Uterus (tissue), 4 donors: ENCODE results near the gene PCBD1. TPM values are rescaled to one million over a fixed set of nuclear protein-coding genes. Genes with fewer than 3 reads are reported as not detected.

ENCODE experiments used
- DNase-seq, 2 donors: peaks; one replicate each; pipeline ENCODE4 v3.0.0-alpha.2; 2019 to 2020
- H3K27ac ChIP-seq, 2 donors: fragments of 200-600 bp; sonication (generic); 1 replicate in 1 of 2; 2 replicates in 1 of 2; pipeline ENCODE4 v1.5.1; 2016 to 2018
- H3K27me3 ChIP-seq, 2 donors: fragments of 200-600 bp; sonication (generic); one replicate each; pipeline ENCODE4 v1.5.1; 2018 to 2019; ENCODE audit warnings: control low read depth in 1 of 2
- H3K36me3 ChIP-seq, 2 donors: fragments of 200-600 bp; sonication (generic); one replicate each; pipeline ENCODE4 v1.5.1; 2019; ENCODE audit warnings: control low read depth in 1 of 2
- H3K4me1 ChIP-seq, 2 donors: fragments of 200-600 bp; sonication (generic); one replicate each; pipeline ENCODE4 v1.5.1; 2018 to 2019; ENCODE audit warnings: control low read depth in 1 of 2
- H3K4me3 ChIP-seq, 2 donors: fragments of 200-600 bp; sonication (generic); 1 replicate in 1 of 2; 2 replicates in 1 of 2; pipeline ENCODE4 v1.5.1; 2018 to 2019; ENCODE audit warnings: mild to moderate bottlenecking in 1 of 2
- H3K9me3 ChIP-seq, 2 donors: fragments of 200-600 bp; sonication (generic); one replicate each; pipeline ENCODE4 v1.5.1; 2019; ENCODE audit warnings: control low read depth in 1 of 2
- POLR2A ChIP-seq, 2 donors: fragments of 450-650 bp; IDR thresholded peaks; one replicate each; pipeline ENCODE4 v1.6.1; 2016; ENCODE audit warnings: antibody characterized with exemption in 2 of 2, mild to moderate bottlenecking in 1 of 2, moderate library complexity in 1 of 2
- intact Hi-C: fragments of 100-400 bp; cut with DNase I; formaldehyde crosslinking; loops from one replicate; pipeline ENCODE4 v1.15.1; 2023; ENCODE audit warnings: low total_unique reads
- total RNA-seq, 4 donors: library from RNA; depleted of rRNA in 3 of 4; stranded (reverse); fragments of >200 nt in 3 of 4; gene quantifications; one replicate each; pipeline versions ENCODE4 v1.1.0 to v1.2.4, GENCODE V29; 2014 to 2023
- TF ChIP-seq, protein P1 (sequence below), 4 experiments: fragments of 200-600 bp in 2 of 4; fragments of 450-650 bp in 2 of 4; sonication (generic) in 2 of 4; IDR thresholded peaks; one replicate each; pipeline ENCODE4 v1.5.1; 2016 to 2019; ENCODE audit warnings: antibody characterized with exemption in 4 of 4, mild to moderate bottlenecking in 2 of 4, moderate library complexity in 1 of 4
- donor health status: DM: yes; HTN: yes; CAD: no.

Gene PCBD1
- total RNA-seq, 4 donors from 2014 or later: 18.4 to 52.8 (median 27.9) TPM

DNA sequence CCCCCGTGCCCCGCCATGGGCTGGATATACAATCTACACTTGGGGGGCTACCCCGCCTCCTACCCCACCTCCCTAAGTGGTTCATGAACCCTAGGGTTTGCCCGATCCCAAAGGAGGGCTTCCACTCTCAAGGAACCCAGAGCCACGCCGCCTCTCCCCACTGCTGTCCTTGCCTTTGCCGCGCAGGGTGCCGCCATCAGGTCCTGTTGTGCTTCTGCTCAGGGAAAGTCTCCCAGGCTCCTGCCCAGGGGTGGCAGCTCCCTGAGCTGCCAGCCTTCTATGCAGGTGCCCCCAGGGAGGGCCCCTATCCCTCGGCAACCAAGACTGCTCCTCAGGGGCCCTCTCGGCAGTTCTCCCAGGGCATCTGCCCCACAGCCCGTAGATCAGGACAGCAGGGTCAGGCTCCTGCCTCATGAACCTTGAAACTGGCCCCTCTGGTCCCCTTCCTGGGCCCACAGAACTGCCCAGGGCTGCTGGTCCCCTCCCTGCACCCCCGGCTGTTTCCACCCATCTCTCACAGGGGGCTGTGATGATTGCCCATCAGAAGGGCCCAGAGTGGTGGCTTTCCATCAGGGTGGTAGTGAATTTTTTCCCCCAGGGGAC, 13.0 kb upstream of the PCBD1 start:
- Histone ChIP-seq H3K27ac (no peak overlapping the region), H3K4me3 (no peak overlapping the region), H3K36me3 (no peaks in the 10 kb centered on the region), H3K9me3 (no peaks in the 10 kb centered on the region), H3K27me3 (no peaks in the 10 kb centered on the region), H3K4me1 (no peaks in the 10 kb centered on the region)
- intact Hi-C loops: no loop called here
- no peak for TF ChIP-seq POLR2A (IDR thresholded peaks at IDR 0.05)
- TF ChIP-seq, protein P1, sequence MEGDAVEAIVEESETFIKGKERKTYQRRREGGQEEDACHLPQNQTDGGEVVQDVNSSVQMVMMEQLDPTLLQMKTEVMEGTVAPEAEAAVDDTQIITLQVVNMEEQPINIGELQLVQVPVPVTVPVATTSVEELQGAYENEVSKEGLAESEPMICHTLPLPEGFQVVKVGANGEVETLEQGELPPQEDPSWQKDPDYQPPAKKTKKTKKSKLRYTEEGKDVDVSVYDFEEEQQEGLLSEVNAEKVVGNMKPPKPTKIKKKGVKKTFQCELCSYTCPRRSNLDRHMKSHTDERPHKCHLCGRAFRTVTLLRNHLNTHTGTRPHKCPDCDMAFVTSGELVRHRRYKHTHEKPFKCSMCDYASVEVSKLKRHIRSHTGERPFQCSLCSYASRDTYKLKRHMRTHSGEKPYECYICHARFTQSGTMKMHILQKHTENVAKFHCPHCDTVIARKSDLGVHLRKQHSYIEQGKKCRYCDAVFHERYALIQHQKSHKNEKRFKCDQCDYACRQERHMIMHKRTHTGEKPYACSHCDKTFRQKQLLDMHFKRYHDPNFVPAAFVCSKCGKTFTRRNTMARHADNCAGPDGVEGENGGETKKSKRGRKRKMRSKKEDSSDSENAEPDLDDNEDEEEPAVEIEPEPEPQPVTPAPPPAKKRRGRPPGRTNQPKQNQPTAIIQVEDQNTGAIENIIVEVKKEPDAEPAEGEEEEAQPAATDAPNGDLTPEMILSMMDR (IDR thresholded peaks at IDR 0.05): no peak
- DNase-seq: no peak

- Histone ChIP-seq H3K4me1 (no peaks in the 10 kb centered on the region), H3K27ac (no peak overlapping the region), H3K9me3 (no peaks in the 10 kb centered on the region), H3K4me3 (no peak overlapping the region), H3K36me3 (no peaks in the 10 kb centered on the region), H3K27me3 (no peaks in the 10 kb centered on the region)
- no peak for TF ChIP-seq POLR2A (IDR thresholded peaks at IDR 0.05)
- TF ChIP-seq, protein P1 (IDR thresholded peaks at IDR 0.05): no peak
- no peak for DNase-seq
- intact Hi-C loops: no loop called here
Measured at GRCh38 chr10:70899096-70899495, 10.7 kb upstream of the PCBD1 start.

DNA sequence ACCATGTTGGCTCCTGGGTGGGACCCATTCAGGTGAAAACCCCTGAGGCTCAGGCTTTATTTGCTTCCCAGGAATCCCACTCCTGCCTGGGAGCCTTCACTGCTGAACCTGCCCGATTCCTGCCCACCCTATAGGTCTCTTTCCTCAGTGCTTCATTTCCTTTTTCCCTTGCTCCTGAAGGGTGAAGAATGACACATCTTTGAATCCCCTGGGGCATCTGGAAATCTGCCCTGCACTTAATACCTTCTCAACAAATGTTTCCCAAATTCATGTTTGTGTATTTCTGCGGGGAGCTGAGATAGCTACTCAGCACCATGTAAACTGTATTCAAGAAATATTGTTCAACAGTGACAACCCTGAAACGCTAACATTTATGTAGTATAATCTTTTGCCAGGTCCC, 10.3 kb upstream of the PCBD1 start:
- Histone ChIP-seq H3K9me3 (no peaks in the 10 kb centered on the region), H3K4me1 (no peaks in the 10 kb centered on the region), H3K27ac (no peak overlapping the region), H3K27me3 (no peaks in the 10 kb centered on the region), H3K4me3 (no peak overlapping the region), H3K36me3 (no peaks in the 10 kb centered on the region)
- intact Hi-C loops: no loop called here
- TF ChIP-seq POLR2A (IDR thresholded peaks at IDR 0.05): no peak
- TF ChIP-seq, protein P1 (IDR thresholded peaks at IDR 0.05): no peak
- no peak for DNase-seq

DNA sequence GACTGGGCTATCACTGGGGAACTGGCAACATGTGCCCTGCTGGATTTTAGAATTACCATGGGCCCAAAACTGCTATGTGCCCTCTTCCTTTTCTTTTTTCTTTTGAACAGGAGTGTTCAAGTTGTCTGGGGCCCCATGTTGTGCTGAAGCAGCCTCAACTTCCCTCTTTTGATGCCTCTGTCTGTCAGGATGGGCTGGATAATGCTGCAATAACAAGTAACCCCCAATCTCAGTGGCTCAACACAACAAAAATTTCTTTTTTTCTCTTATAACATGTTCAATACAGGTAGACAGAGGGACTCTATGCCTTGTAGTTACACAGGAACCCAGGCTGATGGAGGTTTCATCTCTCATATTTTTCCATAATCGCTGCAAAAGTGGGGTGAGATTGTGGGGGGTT, 8.2 kb upstream of the PCBD1 start:
- H3K27me3 ChIP-seq: no peaks in the 10 kb centered on the region
- TF ChIP-seq, protein P1 (IDR thresholded peaks at IDR 0.05): no peak
- TF ChIP-seq POLR2A (IDR thresholded peaks at IDR 0.05): no peak
- intact Hi-C loops: no loop called here
- no peaks in the 10 kb centered on the region for H3K9me3 ChIP-seq
- H3K4me3 ChIP-seq: no peak overlapping the region
- no peak overlapping the region for H3K27ac ChIP-seq
- H3K36me3 ChIP-seq: no peaks in the 10 kb centered on the region
- DNase-seq: no peak
- no peaks in the 10 kb centered on the region for H3K4me1 ChIP-seq

GRCh38 chr10:70894416-70894815, 6.1 kb upstream of the PCBD1 start:
- H3K36me3 ChIP-seq: no peaks in the 10 kb centered on the region
- DNase-seq: no peak
- H3K27ac ChIP-seq: no peak overlapping the region
- intact Hi-C loops: no loop called here
- TF ChIP-seq POLR2A (IDR thresholded peaks at IDR 0.05): no peak
- TF ChIP-seq, protein P1 (IDR thresholded peaks at IDR 0.05): no peak
- H3K27me3 ChIP-seq: no peaks in the 10 kb centered on the region
- H3K9me3 ChIP-seq: no peaks in the 10 kb centered on the region
- no peak overlapping the region for H3K4me3 ChIP-seq
- no peaks in the 10 kb centered on the region for H3K4me1 ChIP-seq
